Measurements from ENCODE around the gene METTL17.
"Not testable (repeated sequence)": the region's sequence is repeated elsewhere in the genome, so short reads cannot be mapped to it uniquely, and the experiment has no call there.

Gene METTL17

GRCh38 chr14:21026274-21026987 lies 36.7 kb downstream of the METTL17 start:
- Mint-ChIP-seq H3K27me3 (peaks cover 8% of the 10 kb centered on the region), H3K27ac (no peak overlapping the region), H3K4me3 (no peak overlapping the region), H3K4me1 (ENCODE audit: low read depth) (peaks cover 11% of the 10 kb centered on the region), H3K9me3 (no peaks in the 10 kb centered on the region), H3K36me3 (ENCODE audit: low read depth) (no peaks in the 10 kb centered on the region)

- Mint-ChIP-seq H3K27ac (no peak overlapping the region), H3K27me3 (peaks cover 8% of the 10 kb centered on the region), H3K4me1 (ENCODE audit: low read depth) (peaks cover 11% of the 10 kb centered on the region), H3K4me3 (no peak overlapping the region), H3K9me3 (no peaks in the 10 kb centered on the region), H3K36me3 (ENCODE audit: low read depth) (no peaks in the 10 kb centered on the region)
These were observed 37.2 kb downstream of the METTL17 start for GRCh38 chr14:21026988-21027315.

GRCh38 chr14:21029917-21030316 lies 40.1 kb downstream of the METTL17 start, which contains the start of gene TPPP2:
Gene TPPP2 (plus strand): TSS chr14:21030217. CDS start chr14:21030582, 365 bp downstream.
- H3K9me3 Mint-ChIP-seq = no peaks in the 10 kb centered on the region
- H3K4me1 Mint-ChIP-seq (ENCODE audit: low read depth) = no peaks in the 10 kb centered on the region
- no peaks in the 10 kb centered on the region for H3K27me3 Mint-ChIP-seq
- H3K27ac Mint-ChIP-seq = no peak within 1 kb of the TSS
- H3K36me3 Mint-ChIP-seq (ENCODE audit: low read depth) = no peaks in the 10 kb centered on the region
- no peak within 1 kb of the TSS for H3K4me3 Mint-ChIP-seq

GRCh38 chr14:21030531-21030930 lies 40.8 kb downstream of the METTL17 start:
- H3K4me3 Mint-ChIP-seq = no peak overlapping the region
- no peaks in the 10 kb centered on the region for H3K27me3 Mint-ChIP-seq
- no peaks in the 10 kb centered on the region for H3K4me1 Mint-ChIP-seq (ENCODE audit: low read depth)
- no peaks in the 10 kb centered on the region for H3K36me3 Mint-ChIP-seq (ENCODE audit: low read depth)
- H3K9me3 Mint-ChIP-seq = no peaks in the 10 kb centered on the region
- no peak overlapping the region for H3K27ac Mint-ChIP-seq

- H3K4me3 Mint-ChIP-seq = no peak overlapping the region
- H3K4me1 Mint-ChIP-seq (ENCODE audit: low read depth) = no peaks in the 10 kb centered on the region
- H3K27ac Mint-ChIP-seq = no peak overlapping the region
- H3K9me3 Mint-ChIP-seq = no peaks in the 10 kb centered on the region
- H3K36me3 Mint-ChIP-seq (ENCODE audit: low read depth) = no peaks in the 10 kb centered on the region
- H3K27me3 Mint-ChIP-seq = no peaks in the 10 kb centered on the region
These were observed 42.7 kb downstream of the METTL17 start for GRCh38 chr14:21032326-21033132.

GRCh38 chr14:21033133-21033698 lies 43.4 kb downstream of the METTL17 start:
- Mint-ChIP-seq H3K4me3 (no peak overlapping the region), H3K4me1 (ENCODE audit: low read depth) (no peaks in the 10 kb centered on the region), H3K27ac (no peak overlapping the region), H3K36me3 (ENCODE audit: low read depth) (no peaks in the 10 kb centered on the region), H3K27me3 (no peaks in the 10 kb centered on the region), H3K9me3 (no peaks in the 10 kb centered on the region)

GRCh38 chr14:21034707-21035106 lies 44.9 kb downstream of the METTL17 start, which contains the start of gene RNASE13:
Gene RNASE13 (minus strand): TSS chr14:21034807. CDS start chr14:21034288, 519 bp downstream.
- Mint-ChIP-seq H3K27ac (no peak within 1 kb of the TSS), H3K4me3 (no peak within 1 kb of the TSS), H3K9me3 (no peaks in the 10 kb centered on the region), H3K27me3 (no peaks in the 10 kb centered on the region), H3K36me3 (ENCODE audit: low read depth) (no peaks in the 10 kb centered on the region), H3K4me1 (ENCODE audit: low read depth) (no peaks in the 10 kb centered on the region)

- Mint-ChIP-seq H3K4me3 (no peak overlapping the region), H3K9me3 (no peaks in the 10 kb centered on the region), H3K4me1 (ENCODE audit: low read depth) (no peaks in the 10 kb centered on the region), H3K27me3 (no peaks in the 10 kb centered on the region), H3K27ac (no peak overlapping the region), H3K36me3 (ENCODE audit: low read depth) (no peaks in the 10 kb centered on the region)
These were observed 47.0 kb downstream of the METTL17 start for GRCh38 chr14:21036751-21037150.

- no peak overlapping the region for H3K27ac Mint-ChIP-seq
- peaks cover under 1% of the 10 kb centered on the region for H3K27me3 Mint-ChIP-seq
- H3K4me1 Mint-ChIP-seq (ENCODE audit: low read depth) = no peaks in the 10 kb centered on the region
- no peaks in the 10 kb centered on the region for H3K36me3 Mint-ChIP-seq (ENCODE audit: low read depth)
- H3K9me3 Mint-ChIP-seq = no peaks in the 10 kb centered on the region
- no peak overlapping the region for H3K4me3 Mint-ChIP-seq
These were observed 47.4 kb downstream of the METTL17 start for GRCh38 chr14:21037156-21037555.

GRCh38 chr14:21038441-21039422 lies 49.0 kb downstream of the METTL17 start:
- Mint-ChIP-seq H3K36me3 (ENCODE audit: low read depth) (no peaks in the 10 kb centered on the region), H3K27ac (no peak overlapping the region), H3K4me1 (ENCODE audit: low read depth) (no peaks in the 10 kb centered on the region), H3K4me3 (no peak overlapping the region), H3K27me3 (peaks cover 9% of the 10 kb centered on the region), H3K9me3 (no peaks in the 10 kb centered on the region)

GRCh38 chr14:21039585-21040369 lies 50.0 kb downstream of the METTL17 start:
- H3K4me1 Mint-ChIP-seq (ENCODE audit: low read depth) = peaks cover 5% of the 10 kb centered on the region
- no peaks in the 10 kb centered on the region for H3K36me3 Mint-ChIP-seq (ENCODE audit: low read depth)
- H3K27me3 Mint-ChIP-seq = peaks cover 14% of the 10 kb centered on the region
- no peak overlapping the region for H3K27ac Mint-ChIP-seq
- H3K9me3 Mint-ChIP-seq = no peaks in the 10 kb centered on the region
- H3K4me3 Mint-ChIP-seq = no peak overlapping the region

GRCh38 chr14:21040370-21040925 lies 50.7 kb downstream of the METTL17 start:
- H3K4me1 Mint-ChIP-seq (ENCODE audit: low read depth) = peaks cover 5% of the 10 kb centered on the region
- H3K36me3 Mint-ChIP-seq (ENCODE audit: low read depth) = no peaks in the 10 kb centered on the region
- no peak overlapping the region for H3K4me3 Mint-ChIP-seq
- H3K9me3 Mint-ChIP-seq = no peaks in the 10 kb centered on the region
- no peak overlapping the region for H3K27ac Mint-ChIP-seq
- peaks cover 16% of the 10 kb centered on the region for H3K27me3 Mint-ChIP-seq

GRCh38 chr14:21040941-21041340 lies 51.2 kb downstream of the METTL17 start:
- H3K9me3 Mint-ChIP-seq, H3K27ac Mint-ChIP-seq: not testable (repeated sequence)

More at GRCh38 chr14:21040941-21041340, 51.2 kb downstream of the METTL17 start:
- H3K36me3 Mint-ChIP-seq (ENCODE audit: low read depth); H3K4me1 Mint-ChIP-seq (ENCODE audit: low read depth); H3K4me3 Mint-ChIP-seq: not testable (repeated sequence)
- H3K27me3 Mint-ChIP-seq = peaks cover 16% of the 10 kb centered on the region

Measured in stimulated activated naive CD8-positive, alpha-beta T cell treated with anti-CD3 and anti-CD28 coated beads, Interleukin-15, Interleukin-2, amounts not matched to agents 100 ng/mL and 50 ng/mL, for 24 hours (primary cell).